Nephron (organoid): ENCODE measurements around the gene ZNF335.
"Not testable (repeated sequence)": the region's sequence is repeated elsewhere in the genome, so short reads cannot be mapped to it uniquely, and the experiment has no call there.

Experiments
- H3K27ac Mint-ChIP-seq, 3 experiments: 2 replicates each; pipeline ENCODE4 v1.8.0; 2020; ENCODE audit warnings: mixed read lengths in 3 of 3, mild to moderate bottlenecking in 2 of 3, moderate library complexity in 1 of 3
- H3K27me3 Mint-ChIP-seq: 2 replicates; pipeline ENCODE4 v1.8.0; 2021; ENCODE audit warnings: low read depth, mild to moderate bottlenecking, moderate library complexity, mixed read lengths
- H3K36me3 Mint-ChIP-seq: 2 replicates; pipeline ENCODE4 v1.8.0; 2020; ENCODE audit warnings: low read depth, mixed read lengths
- H3K4me1 Mint-ChIP-seq: 2 replicates; pipeline ENCODE4 v1.8.0; 2020; ENCODE audit warnings: mixed read lengths
- H3K4me3 Mint-ChIP-seq, 3 experiments: 2 replicates each; pipeline ENCODE4 v1.8.0; 2020; ENCODE audit warnings: mild to moderate bottlenecking in 3 of 3, mixed read lengths in 3 of 3, moderate library complexity in 2 of 3
- H3K9me3 Mint-ChIP-seq: 2 replicates; pipeline ENCODE4 v1.8.0; 2020; ENCODE audit warnings: mixed read lengths
- CTCF ChIP-seq, 3 experiments: fragments of 200-600 bp; sonication (generic); IDR thresholded peaks; one replicate each; pipeline ENCODE4 v1.5.0; 2021; ENCODE audit warnings: antibody characterized with exemption in 3 of 3; ENCODE audit not compliant: unreplicated experiment in 3 of 3

Gene ZNF335

GRCh38 chr20:45999557-46000261, 27.7 kb upstream of the ZNF335 start:
- no peak for TF ChIP-seq CTCF (IDR thresholded peaks at IDR 0.05; ENCODE audit: unreplicated experiment in 3 of 3)
- Mint-ChIP-seq H3K4me1 (no peaks in the 10 kb centered on the region), H3K9me3 (no peaks in the 10 kb centered on the region), H3K36me3 (no peaks in the 10 kb centered on the region), H3K4me3 (no peak overlapping the region), H3K27me3 (peaks cover 20% of the 10 kb centered on the region), H3K27ac (no peak overlapping the region)

DNA sequence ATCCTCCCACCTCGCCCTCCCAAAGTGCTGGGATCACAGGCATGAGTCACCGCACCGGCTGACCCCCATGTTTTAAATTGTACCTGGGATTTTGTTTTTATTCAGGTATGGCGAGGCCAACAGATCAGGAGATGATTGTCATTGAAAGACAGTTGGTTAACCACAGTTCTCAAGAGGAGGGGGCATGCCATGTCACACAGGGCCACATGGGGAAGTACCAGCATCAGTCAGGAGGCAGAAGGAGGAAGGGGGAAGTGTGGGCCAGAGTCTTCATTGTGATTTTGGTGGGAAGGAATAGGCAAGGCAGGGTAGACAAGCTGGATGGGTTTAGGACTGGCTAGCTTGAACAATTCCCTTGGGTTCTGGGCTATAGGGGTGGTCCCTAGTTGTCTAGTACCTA, 26.8 kb upstream of the ZNF335 start:
- H3K27me3 Mint-ChIP-seq: peaks cover 15% of the 10 kb centered on the region
- no peak overlapping the region for H3K27ac Mint-ChIP-seq
- no peaks in the 10 kb centered on the region for H3K9me3 Mint-ChIP-seq
- TF ChIP-seq CTCF (IDR thresholded peaks at IDR 0.05; ENCODE audit: unreplicated experiment in 3 of 3): no peak
- H3K36me3 Mint-ChIP-seq: no peaks in the 10 kb centered on the region
- no peaks in the 10 kb centered on the region for H3K4me1 Mint-ChIP-seq
- no peak overlapping the region for H3K4me3 Mint-ChIP-seq

DNA sequence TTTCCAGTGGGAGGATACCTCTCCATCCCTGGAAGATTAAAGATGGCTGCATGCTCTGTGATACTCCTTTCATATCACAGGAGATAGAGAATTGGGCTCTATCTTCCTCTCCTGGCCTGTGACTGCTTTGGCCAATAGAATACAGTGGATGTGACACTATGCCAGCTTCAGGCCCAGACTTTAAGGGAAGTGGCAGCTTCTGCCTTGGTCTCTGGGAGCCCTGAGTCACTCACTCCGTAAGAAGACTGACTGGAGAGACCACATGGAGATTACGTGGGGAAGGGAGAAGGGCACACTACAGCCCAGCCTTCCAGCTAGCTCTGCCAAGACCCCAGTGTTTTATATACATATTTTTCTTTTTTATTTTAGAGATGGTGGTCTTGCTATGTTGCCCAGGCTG, 26.3 kb upstream of the ZNF335 start:
- no peaks in the 10 kb centered on the region for H3K9me3 Mint-ChIP-seq
- peaks cover 17% of the 10 kb centered on the region for H3K27me3 Mint-ChIP-seq

GRCh38 chr20:45997187-45997586, 25.2 kb upstream of the ZNF335 start:
- TF ChIP-seq CTCF (IDR thresholded peaks at IDR 0.05; ENCODE audit: unreplicated experiment in 3 of 3): no peak
- H3K4me3 Mint-ChIP-seq: no peak overlapping the region
- no peaks in the 10 kb centered on the region for H3K4me1 Mint-ChIP-seq
- H3K27ac Mint-ChIP-seq: no peak overlapping the region
- H3K9me3 Mint-ChIP-seq: no peaks in the 10 kb centered on the region
- no peaks in the 10 kb centered on the region for H3K36me3 Mint-ChIP-seq
- H3K27me3 Mint-ChIP-seq: peaks cover 17% of the 10 kb centered on the region

More for the DNA sequence above, 26.3 kb upstream of the ZNF335 start:
- Mint-ChIP-seq H3K27ac (no peak overlapping the region), H3K4me3 (no peak overlapping the region), H3K4me1 (no peaks in the 10 kb centered on the region), H3K36me3 (no peaks in the 10 kb centered on the region)
- no peak for TF ChIP-seq CTCF (IDR thresholded peaks at IDR 0.05; ENCODE audit: unreplicated experiment in 3 of 3)

DNA sequence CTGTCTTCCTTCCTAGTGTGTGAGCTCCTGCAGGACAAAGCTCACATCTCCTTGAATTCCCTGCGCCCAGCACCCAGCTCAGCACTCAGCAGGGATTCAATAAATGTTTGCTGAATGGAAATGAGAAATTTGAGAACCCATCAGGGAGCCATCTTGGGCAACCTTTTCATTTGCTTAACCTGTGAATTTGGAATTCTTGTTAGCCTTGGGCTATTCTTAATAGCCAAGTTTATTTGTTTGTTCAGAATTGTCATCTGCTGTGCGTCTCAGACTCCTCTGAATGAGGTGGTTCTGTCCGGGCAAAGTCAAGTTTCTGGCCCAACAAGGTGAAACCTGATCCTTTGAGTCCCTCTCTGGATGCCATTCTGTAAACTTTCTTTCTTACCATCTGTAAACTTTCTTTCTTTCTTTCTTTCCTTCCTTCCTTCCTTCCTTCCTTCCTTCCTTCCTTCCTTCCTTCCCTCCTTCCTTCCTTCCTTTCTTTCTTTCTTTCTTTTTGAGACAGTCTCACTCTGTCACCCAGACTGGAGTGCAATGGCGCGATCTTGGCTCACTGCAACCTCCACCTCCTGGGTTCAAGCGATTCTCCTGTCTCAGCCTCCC, 23.6 kb upstream of the ZNF335 start:
- not testable (repeated sequence) for H3K4me3 Mint-ChIP-seq, H3K4me1 Mint-ChIP-seq, H3K27ac Mint-ChIP-seq, H3K36me3 Mint-ChIP-seq, H3K9me3 Mint-ChIP-seq
- peaks cover 16% of the 10 kb centered on the region for H3K27me3 Mint-ChIP-seq

DNA sequence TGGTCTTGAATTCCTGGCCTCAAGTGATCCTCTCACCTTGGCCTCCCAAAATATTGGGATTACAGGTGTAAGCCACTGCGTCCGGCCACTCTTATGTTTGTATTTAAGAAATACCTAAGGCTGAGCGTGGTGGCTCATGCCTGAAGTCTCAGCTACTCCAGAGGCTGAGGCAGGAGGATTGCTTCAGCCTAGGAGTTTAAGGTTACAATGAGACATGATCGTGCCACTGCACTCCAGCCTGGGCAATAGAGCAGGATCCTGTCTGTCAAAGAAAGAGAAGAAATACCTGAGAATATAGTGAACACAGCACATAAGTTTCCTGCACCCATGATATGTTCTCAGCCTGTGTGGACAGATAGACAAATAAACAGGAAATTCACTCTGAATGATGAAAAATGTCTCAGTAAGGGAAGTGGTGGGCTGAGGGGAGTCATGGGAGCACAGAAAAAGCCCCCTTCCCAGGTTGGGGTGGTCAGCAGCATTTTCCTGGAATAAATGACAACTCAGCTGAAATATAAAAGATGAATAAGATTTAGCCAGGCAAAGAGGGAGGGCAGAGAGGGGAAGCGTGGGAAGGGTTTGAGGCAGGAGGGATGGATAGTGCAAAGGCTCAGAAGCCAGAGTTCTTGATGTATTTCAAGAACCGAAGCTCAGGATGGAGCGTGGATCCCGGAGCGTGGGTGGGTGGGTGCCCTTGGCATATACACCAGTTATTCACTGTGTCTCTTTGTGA, 22.9 kb upstream of the ZNF335 start:
- Mint-ChIP-seq H3K9me3 (no peaks in the 10 kb centered on the region), H3K4me3 (no peak overlapping the region), H3K27me3 (peaks cover 11% of the 10 kb centered on the region), H3K4me1 (no peaks in the 10 kb centered on the region), H3K27ac (no peak overlapping the region), H3K36me3 (no peaks in the 10 kb centered on the region)
- TF ChIP-seq CTCF (IDR thresholded peaks at IDR 0.05; ENCODE audit: unreplicated experiment in 3 of 3): no peak
